NCI-H526 treated with DMSO at 0.1 percent for 48 hours (cell line): ENCODE data around the gene CDK14.
A peak's percentile ranks its signal among the peaks of the same experiment; 100 is the strongest.

Experiments
- DNase-seq: peaks from one replicate; lab custom pipeline; 2025; lab: John Stamatoyannopoulos, UW

Gene CDK14

DNA sequence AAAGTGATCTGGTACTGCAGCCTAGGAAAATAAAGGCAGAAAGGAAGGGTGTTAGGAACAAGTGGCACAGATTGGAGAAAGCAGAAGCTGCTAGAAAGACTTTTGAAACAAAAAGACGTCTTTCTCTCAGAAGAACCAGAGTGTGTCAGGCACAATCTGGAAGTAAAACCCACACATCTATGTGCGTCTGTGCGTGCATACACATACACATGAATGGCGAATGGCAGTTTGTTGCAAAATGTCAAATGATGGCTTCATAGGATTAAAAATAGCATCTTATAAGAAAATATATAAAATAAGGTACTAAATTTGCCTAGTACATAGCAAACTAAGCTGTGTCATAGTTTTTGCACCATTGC, 246.3 kb downstream of the CDK14 start:
- DNase-seq = no peak

DNA sequence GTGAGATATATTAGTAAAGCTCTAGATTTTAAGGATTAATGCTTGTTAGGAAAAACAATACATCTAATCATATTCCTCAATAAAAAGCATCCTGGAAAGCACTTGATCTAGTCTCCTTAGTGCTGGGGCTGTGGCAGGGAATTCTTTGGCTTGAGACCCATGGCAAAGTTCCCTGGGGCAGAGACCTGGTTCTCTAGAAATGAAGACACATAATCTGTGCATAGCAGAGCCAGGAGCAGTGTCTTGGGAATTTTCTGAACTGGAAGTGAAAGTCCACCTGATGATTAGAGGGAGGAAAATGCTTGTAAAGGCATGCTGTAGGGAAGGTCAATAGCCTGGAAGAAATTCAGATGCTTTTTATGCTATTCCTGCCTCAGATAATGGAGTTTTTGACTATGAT, 247.4 kb downstream of the CDK14 start:
- peak; percentile 18 for DNase-seq

DNA sequence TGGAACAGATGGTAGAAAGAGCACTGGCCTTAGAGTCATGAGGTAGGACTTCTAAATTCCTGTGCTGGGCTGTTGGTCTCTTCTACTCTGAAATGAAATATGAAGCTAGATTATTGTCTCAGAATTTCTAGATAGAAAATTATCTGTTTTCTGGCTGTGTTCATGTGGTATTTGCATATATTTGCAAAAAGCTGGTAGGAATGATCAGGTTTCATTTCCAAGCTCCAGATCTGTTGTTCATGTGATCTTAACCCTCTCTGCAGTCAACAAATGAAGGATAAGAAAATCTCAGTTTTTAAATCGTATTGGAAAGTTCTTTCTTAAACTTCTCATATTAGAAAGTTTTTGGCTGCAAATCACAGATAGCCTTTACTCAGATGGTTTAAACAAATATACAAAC, 248.3 kb downstream of the CDK14 start:
- peak; percentile 98 for DNase-seq

DNA sequence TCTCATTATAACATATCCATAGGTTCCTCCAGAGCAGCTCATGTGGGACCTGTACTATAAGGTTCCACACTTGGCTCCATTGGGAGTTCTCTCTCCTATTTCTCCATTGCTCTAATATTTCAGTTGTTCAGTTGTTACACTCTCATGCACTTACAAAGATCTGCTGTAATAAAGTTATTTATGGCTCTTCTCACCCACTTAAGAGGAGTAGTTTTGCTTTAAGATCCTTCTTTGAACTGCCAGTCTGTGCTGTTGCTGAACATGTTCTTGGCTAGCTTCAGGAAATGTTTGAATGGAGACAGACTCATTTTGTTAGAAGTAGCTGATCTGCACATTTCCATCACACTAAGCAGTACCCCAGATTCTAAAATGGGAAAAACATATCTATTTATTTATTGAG, 250.1 kb downstream of the CDK14 start:
- DNase-seq = no peak

DNA sequence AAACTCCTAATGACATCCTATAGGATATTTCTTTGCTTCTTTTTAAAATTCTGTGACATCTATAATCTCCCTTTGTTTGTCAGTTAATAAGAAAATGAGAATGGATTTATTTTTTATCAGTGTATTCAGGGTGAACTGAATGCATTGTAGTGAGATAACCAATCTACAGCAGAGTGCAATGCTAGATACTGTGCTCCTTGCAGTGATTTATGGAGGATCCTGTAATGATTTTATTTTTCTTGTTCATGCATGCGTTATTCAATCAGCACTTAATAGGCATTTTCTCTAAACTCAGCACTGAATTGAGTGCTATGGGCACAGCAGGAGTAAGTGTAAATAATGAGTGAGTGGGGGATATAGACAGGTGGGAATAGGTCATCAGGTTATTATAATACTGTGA, 253.9 kb downstream of the CDK14 start:
- no peak for DNase-seq

DNA sequence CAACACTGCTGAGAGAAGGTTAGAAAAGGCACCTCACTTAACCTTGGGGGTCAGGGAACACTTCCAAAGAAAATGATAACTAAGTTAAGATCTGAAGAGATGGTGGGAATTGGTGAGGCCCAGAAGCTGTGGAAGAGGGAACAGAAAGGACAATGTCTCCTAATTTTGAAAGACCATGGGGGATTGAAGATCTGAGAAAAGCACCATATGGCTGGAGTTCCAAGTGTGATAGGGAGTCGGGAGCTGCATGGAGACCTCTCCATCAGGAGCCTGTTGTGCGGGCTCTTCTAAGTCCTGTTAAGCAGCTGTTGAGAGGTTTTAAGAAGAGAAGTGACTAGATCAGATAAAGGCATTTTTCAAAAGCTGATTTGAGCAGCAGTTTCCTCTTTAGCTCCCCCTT, 254.3 kb downstream of the CDK14 start:
- no peak for DNase-seq

DNA sequence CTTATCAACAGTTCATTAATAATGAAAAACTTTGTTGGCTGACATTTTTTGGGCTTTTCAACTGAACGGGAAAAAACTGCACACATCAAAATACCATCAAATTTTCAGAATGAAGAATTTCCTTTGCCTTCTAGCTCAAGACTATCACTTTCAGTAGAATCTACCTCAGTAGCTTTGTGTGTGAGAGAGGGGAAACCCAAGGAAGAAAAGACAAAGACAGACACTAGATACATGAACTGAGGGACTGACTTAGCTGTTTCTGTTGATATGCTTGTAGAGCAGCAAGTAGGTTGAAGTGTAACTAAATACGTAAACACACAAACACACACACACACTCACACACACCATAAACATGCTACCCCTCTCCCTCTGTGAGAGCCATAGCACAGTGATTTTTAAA, 257.1 kb downstream of the CDK14 start:
- DNase-seq = no peak

DNA sequence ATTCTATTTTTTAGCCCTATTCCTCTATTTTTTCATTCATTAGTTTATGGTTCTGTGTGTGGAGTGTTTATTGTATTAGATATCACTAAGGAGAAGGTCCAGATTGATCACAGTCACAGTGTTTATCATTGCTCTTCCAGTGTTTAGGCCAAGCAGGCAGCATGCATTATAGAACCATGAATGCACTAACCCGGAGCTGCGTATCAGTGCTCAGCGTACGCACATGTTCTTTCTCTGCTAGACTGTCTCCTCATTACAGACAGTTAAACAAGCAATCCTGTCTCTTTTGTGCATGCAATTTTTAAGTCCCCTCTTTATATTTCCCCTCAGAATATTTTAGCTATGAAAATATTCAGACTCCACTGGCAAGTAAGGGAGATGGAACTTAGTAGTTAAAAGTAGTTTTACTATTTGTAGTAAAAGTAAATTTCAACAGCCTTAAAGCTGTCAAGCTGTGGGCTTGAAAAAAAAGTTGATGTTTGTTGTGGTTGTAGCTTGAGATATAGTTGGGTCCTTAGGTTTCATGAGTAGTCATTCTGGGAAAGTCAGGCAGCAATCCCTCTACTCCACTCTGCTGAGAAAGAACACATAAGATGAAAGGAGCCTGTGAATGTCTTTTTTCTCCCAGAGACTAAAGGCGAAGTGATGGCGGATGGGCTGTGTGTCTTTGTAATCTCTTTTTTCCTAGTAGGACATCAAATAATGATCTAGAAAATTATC, 260.4 kb downstream of the CDK14 start:
- no peak for DNase-seq

DNA sequence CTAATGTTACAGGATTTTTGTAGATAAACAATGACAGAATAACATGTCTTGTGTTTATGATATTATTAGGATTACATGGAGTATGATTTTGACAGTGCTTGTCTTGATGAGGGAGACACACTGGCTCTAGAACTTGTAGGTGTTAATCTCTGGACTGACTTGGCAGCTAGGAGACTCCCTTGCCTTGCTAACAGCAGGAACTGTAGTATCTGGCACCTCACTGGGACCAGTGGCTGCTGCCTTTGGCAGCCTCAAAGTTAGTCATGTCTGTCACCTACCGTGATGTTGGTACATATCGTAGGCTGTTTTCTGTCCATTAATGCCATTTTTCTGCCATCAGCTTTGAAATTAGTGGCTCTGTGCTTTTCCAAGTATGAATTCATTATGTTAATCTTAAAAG, 261.5 kb downstream of the CDK14 start:
- DNase-seq = no peak

DNA sequence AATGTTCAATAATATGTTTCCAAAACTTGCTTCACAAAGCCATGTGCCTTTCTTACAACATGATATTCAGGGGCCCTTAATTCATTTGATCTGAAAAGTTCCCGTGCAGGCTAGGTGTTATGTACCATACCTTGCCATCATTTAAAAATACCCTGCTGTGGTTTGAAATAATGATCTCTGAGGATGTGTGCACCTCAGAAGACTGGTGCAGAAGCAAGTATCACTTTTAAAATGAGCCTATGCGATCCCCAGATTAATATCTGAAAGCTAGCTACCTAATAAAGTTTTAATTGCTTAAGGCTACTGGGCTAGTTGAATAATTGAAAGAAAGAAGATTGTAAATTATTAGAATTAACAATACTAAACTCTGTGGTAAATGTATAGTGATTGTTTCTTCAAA, 262.4 kb downstream of the CDK14 start:
- no peak for DNase-seq

DNA sequence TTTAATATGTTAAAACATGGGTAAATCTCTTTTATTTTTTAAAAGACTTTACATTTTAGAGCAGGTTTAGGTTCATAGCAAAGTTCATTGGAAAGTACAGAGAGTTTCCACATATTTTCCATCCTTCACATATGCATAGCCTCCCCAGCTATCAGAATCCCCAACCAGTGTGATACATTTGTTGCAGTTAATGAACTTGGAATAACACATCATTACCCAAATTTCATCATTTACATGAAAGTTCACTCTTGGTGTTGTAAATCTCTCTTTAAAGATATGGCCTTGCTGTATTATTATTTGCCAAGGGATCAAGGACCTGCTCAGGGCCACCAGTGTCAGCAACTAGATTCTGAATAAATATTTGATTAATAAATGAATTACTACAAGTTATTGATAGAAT, 263.4 kb downstream of the CDK14 start:
- no peak for DNase-seq

DNA sequence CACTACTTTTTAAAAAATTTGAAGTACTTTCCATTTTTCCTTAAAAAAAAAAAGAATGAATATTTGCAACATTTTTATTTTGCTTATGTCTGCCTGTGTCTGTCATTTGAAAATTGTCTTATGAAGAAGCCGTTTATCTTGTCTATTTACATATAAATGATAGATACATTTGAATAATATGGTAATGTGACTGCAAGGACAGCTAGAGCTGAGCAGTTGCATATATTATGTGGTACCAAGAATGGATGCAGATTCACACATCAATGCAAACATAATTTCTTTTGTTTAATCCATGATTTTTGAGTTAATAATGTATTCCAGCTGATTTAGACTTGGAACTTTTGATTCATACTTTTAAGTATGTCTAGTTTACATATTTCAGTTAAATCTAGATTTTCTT, 268.0 kb downstream of the CDK14 start:
- DNase-seq = peak; percentile 94

DNA sequence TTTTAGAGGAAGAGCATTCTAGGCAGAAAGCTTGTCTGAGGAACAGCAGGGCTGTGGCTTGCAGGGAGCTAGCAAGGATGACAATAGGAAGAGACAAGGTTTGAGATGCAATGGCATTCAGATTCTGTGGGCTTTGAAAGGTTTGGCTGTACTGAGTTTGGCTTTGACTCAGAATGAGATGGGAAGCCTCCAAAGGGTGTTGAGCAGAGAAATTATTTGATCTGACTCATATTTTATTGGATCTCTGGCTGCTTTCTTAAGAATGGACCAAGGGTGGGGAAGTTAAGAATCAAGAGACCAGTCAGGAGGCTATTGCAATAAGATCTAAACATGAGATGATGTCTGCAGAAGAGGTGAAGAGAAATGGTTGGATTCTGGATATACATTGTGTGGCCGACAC, 273.2 kb downstream of the CDK14 start:
- no peak for DNase-seq

DNA sequence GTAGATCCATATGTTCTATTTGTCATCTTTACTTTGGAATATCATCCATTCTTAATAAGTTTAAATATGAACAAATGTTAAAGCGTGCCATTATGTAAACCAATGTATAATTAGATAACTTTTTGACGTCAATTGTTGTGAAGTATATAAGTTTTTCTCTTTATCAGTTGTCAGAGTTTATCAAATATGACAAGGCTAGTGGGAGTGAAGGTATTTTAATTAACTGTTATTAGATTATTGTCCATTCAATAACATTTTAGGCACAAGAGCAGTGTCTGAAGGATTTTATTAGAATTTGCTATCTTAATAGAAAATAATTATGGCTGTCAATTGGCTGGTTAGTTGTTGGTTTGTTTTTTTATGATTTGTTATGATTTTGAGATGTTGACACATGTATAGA, 280.6 kb downstream of the CDK14 start:
- DNase-seq = no peak

DNA sequence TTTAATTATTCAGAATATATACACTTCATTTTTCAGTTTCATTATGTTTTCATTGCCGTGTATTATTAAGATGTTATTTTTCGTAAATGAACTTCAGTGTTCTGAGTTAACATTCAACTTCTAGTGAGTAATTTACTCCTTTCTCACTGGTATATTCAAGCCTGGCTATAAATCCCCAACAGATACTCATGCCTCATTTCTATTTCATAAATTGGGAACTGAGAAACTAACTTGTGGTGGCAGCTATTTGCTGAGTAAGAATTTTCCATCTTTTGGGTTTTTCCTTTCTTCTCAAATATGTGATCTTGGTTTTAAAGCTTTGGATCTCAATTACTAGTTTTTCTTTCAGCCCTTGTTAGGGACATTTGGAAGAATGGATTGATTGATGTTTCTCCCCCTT, 281.1 kb downstream of the CDK14 start:
- DNase-seq = no peak

DNA sequence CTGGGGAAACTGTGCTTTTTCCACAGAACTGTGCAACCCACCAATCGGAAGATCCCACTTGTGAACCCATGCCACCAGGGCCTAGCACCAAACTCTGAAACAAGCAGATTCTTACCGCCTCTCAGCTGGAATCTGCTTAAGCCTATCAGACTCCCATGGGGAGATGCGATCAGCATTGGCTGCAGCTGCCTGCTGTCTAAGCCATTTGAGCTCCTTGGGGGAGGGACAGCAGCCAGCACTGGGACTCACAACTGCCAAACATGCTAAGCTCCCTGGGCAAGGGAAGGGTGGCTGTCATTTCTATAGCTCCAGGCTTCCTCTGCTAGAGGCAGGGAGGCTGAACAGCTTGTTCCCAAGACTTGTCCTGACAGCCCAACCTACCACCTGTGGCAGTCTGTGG, 283.8 kb downstream of the CDK14 start:
- DNase-seq = no peak

DNA sequence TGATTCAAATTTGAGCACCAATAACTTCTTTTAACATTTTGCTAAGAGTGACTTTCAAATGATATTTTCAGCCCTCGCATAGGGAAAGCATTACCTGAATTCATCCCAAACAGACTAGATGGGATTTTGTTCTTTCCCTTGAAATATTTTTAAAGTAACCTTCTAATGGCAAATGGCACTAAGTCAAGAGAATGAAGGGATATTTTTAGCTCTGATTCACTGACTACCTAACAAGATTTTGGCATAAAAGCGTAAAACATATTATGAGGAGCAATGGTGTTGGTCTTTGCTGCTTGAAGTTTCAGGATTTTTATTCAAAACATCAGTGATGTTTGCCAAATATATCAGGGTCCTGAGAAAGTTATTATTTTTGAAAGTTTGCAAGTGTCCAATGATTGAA, 290.3 kb downstream of the CDK14 start:
- no peak for DNase-seq

DNA sequence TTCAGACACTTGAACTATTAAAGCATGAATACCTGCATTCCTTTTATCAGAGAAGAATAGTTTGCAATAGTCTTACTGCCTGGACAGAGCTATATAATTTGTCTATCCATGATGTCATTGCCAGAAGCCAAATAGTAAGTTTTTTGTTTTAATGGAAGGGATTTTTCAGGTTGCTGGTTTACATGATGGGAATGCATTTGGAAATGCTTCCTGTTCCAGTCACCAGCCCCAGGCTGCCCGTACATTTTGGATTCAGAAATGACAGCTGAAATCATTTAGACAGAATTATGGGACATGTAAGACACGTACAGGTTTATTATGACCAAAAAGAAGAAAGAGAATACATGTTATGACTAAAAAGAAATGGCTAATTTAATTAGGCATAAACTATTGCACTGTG, 293.1 kb downstream of the CDK14 start:
- no peak for DNase-seq

DNA sequence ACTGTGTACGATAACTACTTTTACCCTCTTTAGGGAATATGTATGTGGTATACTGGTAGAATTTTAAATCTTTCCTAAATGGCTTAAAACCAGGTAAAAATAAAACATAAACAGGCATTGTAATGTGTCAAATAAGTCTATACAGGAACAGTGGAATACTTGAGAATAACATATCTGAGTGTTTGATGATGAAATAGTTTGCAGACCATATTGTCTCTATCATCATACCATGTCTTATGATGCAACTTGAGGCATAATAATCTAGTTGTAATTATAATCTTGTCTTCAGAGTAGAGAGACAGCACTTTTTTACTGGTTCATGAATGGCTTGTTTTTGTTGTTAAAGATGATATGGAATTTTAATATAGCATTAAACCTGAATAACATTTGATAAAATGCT, 293.5 kb downstream of the CDK14 start:
- no peak for DNase-seq

DNA sequence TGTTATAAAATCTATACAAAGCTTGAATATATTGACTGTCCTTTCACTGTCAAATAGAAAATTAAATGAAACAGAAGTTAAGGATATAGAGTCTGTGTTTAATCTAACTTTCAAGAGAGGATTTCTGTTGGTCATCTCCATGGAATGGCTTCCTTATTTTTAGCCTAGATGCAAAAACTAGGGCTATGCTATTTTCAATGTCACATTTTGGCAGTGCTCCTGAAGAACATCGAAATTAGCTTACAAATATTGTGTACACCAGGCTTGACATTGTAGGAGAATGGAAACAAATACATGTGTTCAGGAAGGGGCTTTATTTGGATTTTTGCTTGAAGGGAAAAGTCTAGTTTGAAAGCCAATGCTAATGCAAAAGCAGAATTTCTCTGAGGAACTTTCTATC, 295.4 kb downstream of the CDK14 start:
- DNase-seq = no peak

DNA sequence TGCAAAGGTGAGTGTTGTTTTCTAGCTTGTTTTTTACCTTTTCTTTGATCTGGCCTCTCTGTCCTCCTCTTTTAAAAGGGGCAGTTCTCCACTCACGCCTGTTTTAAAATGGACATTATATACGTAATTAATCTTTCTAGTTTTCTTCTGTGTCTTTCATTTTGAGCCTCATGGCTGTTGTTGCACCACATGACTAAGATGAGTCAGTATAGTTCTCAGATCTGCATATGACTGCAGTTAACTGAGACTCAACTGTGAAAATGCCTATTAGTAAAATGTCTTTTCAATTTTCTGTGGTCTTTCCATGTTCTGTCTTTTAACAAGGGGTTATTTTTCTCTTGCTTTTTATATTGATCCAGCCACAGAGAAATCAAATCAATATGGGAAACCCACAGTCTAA, 296.1 kb downstream of the CDK14 start:
- no peak for DNase-seq

DNA sequence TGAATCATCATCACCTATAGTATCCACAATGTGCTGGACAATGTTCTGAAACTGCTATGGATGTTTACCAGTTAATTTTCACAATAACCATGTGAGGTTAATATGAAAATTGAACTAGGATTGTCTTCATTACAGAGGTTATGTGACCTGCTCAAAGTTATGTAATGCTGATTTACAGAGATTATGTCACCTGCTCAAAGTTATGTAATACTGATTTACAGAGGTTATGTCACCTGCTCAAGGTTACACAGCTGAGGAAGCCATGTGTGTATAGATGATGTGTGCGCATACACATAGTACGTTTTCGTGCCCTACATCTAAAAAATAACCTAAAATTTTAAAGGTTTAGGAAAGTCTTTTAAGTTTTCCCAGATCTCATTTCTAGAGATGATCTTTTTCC, 298.0 kb downstream of the CDK14 start:
- DNase-seq = no peak

DNA sequence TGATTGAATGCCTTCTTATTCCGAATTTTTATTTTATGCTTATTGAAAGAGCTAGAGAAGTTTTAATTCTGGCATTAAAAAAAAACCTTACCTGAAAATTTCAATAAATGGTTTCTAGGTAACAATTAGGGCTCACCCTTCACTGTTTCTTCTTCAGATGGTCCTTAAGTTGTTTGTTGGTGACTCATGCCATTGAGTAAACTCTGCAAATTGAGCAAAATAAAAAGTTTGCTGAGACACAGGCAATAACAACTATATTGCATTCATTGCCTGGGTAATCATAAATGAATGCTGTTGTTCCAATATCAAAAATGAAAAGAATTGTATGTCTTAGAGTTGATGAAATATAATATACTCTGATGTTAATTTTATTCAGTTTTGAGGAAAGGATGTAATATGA, 300.3 kb downstream of the CDK14 start:
- DNase-seq = no peak

DNA sequence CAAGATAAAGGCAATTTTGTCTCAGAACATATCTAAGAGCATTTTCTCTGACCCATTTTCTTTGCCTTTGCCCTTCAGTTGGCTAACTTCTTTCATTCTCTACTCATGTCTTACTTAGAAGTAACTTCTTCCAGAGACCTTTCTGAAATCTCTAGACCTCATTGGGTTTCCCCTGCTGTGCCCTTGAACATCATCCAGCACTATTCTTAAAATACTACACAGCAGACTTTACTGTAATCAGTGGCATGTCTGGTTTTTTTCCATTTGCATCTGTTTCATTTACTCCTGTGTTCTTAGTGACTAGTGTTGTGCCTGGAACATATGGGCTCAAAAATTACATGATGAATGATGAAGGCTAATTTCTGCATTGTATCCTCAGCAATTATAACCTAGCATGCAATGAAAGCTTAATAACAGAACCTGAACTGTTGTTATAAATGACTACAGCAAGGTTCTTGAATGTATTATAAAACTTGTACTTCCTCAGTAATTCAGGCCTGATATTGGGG, 301.9 kb downstream of the CDK14 start:
- no peak for DNase-seq
